Upper lobe of left lung (tissue), 6 donors: ENCODE measurements around the gene RAD50. TPM values are rescaled to one million over a fixed set of nuclear protein-coding genes. Genes with fewer than 3 reads are reported as not detected.
"Not testable (repeated sequence)": the region's sequence is repeated elsewhere in the genome, so short reads cannot be mapped to it uniquely, and the experiment has no call there.

ENCODE experiments used
- ATAC-seq, 2 donors: fragments of 200-7000 bp; cut with Tn5 transposase; one replicate each; pipeline ENCODE4 v1.9.1; 2022; ENCODE audit warnings: mild to moderate bottlenecking in 2 of 2, moderate library complexity in 2 of 2; ENCODE audit not compliant: low FRiP score in 2 of 2
- DNase-seq, 2 donors: peaks; one replicate each; pipeline ENCODE4 v3.0.0-alpha.2; 2019 to 2020
- H3K27ac ChIP-seq, 4 donors: fragments of 200-600 bp; sonication (generic); one replicate each; pipeline ENCODE4 v1.5.1; 2016 to 2019
- H3K27me3 ChIP-seq, 4 donors: fragments of 200-600 bp; sonication (generic); one replicate each; pipeline ENCODE4 v1.5.1; 2017 to 2019
- H3K36me3 ChIP-seq, 4 donors: fragments of 200-600 bp; sonication (generic); one replicate each; pipeline ENCODE4 v1.5.1; 2016 to 2019
- H3K4me1 ChIP-seq, 4 donors: fragments of 200-600 bp; sonication (generic); one replicate each; pipeline ENCODE4 v1.5.1; 2018 to 2019
- H3K4me3 ChIP-seq, 4 donors: fragments of 200-600 bp; sonication (generic); one replicate each; pipeline ENCODE4 v1.5.1; 2017 to 2019; ENCODE audit warnings: mild to moderate bottlenecking in 2 of 4, moderate library complexity in 1 of 4
- H3K9me3 ChIP-seq, 4 donors: fragments of 200-600 bp; sonication (generic); one replicate each; pipeline ENCODE4 v1.5.1; 2018 to 2019
- CTCF ChIP-seq, 6 experiments: fragments of 450-650 bp in 4 of 6; fragments of 200-600 bp in 2 of 6; sonication (generic) in 2 of 6; IDR thresholded peaks; one replicate each; pipeline ENCODE4 v1.5.1; 2016 to 2019; ENCODE audit warnings: antibody characterized with exemption in 6 of 6
- EP300 ChIP-seq, 4 donors: sonication (generic); formaldehyde crosslinking; IDR thresholded peaks; one replicate each; pipeline ENCODE4 v1.5.1; 2017; ENCODE audit warnings: antibody characterized with exemption in 4 of 4, control low read depth in 2 of 4
- POLR2A ChIP-seq, 4 donors: fragments of 450-650 bp; IDR thresholded peaks; one replicate each; pipeline ENCODE4 v1.5.1; 2016 to 2017; ENCODE audit warnings: antibody characterized with exemption in 4 of 4, mild to moderate bottlenecking in 2 of 4
- POLR2AphosphoS5 ChIP-seq, 2 donors: sonication (generic); formaldehyde crosslinking; IDR thresholded peaks; one replicate each; pipeline ENCODE4 v1.5.1; 2017; ENCODE audit warnings: antibody characterized with exemption in 2 of 2
- WGBS, 2 donors: methylation state at CpG; one replicate each; pipeline ENCODE4 v1.1.5; 2017 to 2018; 5-methylcytosine and 5-hydroxymethylcytosine counted together
- total RNA-seq, 6 donors: library from RNA; depleted of rRNA in 4 of 6; stranded (reverse); fragments of >200 nt in 4 of 6; gene quantifications; one replicate each; pipeline versions ENCODE4 v1.1.0 to v1.2.1, GENCODE V29; 2016 to 2021
- donor health status: DM: no; HTN: no; CAD: no; lungs with moderate emphysema.
- donor health status: DM: no; HTN: yes; CAD: no; lungs with severe emphysema.

RAD50 gene
- total RNA-seq, 6 donors from 2014 or later: 26.2 to 105 (median 33.3) TPM

- no peak for DNase-seq
- Histone ChIP-seq H3K4me3 (no peak overlapping the region), H3K27me3 (no peaks in the 10 kb centered on the region), H3K36me3 (no peaks in the 10 kb centered on the region), H3K27ac (no peak overlapping the region), H3K9me3 (no peaks in the 10 kb centered on the region), H3K4me1 (no peaks in the 10 kb centered on the region)
- WGBS, 2 donors: 72 to 90% methylated on average over 2 of the region's 2 CpGs
- TF ChIP-seq POLR2A (IDR thresholded peaks at IDR 0.05) (no peak), EP300 (IDR thresholded peaks at IDR 0.05) (no peak), POLR2AphosphoS5 (IDR thresholded peaks at IDR 0.05) (no peak), CTCF (IDR thresholded peaks at IDR 0.05) (no peak)
- no peak for ATAC-seq
Observed at GRCh38 chr5:132546108-132546507, 10.7 kb upstream of the RAD50 start.

GRCh38 chr5:132547269-132547668 is 9.5 kb upstream of the RAD50 start:
- Histone ChIP-seq H3K9me3 (no peaks in the 10 kb centered on the region), H3K4me1 (no peaks in the 10 kb centered on the region), H3K27ac (no peak overlapping the region), H3K27me3 (no peaks in the 10 kb centered on the region), H3K36me3 (no peaks in the 10 kb centered on the region), H3K4me3 (no peak overlapping the region)
- ATAC-seq (no peak), DNase-seq (no peak)
- TF ChIP-seq CTCF (IDR thresholded peaks at IDR 0.05) (no peak), POLR2A (IDR thresholded peaks at IDR 0.05) (no peak), POLR2AphosphoS5 (IDR thresholded peaks at IDR 0.05) (no peak), EP300 (IDR thresholded peaks at IDR 0.05) (no peak)
- 90 to 94% methylated on average over 2 of the region's 2 CpGs for WGBS, 2 donors

GRCh38 chr5:132548834-132549233 is 7.9 kb upstream of the RAD50 start:
- H3K27me3 ChIP-seq, H3K36me3 ChIP-seq, H3K4me3 ChIP-seq, H3K27ac ChIP-seq, H3K4me1 ChIP-seq, H3K9me3 ChIP-seq, ATAC-seq, DNase-seq: not testable (repeated sequence)
- WGBS, 2 donors: 90 to 91% methylated on average over 7 of the region's 7 CpGs

GRCh38 chr5:132549576-132549975 is 7.2 kb upstream of the RAD50 start:
- DNase-seq (no peak), ATAC-seq (no peak)
- WGBS, 2 donors: 83 to 84% methylated on average over 2 of the region's 2 CpGs
- Histone ChIP-seq H3K27ac (no peak overlapping the region), H3K27me3 (no peaks in the 10 kb centered on the region), H3K4me3 (no peak overlapping the region), H3K36me3 (no peaks in the 10 kb centered on the region), H3K4me1 (no peaks in the 10 kb centered on the region), H3K9me3 (no peaks in the 10 kb centered on the region)
- no peak for TF ChIP-seq CTCF (IDR thresholded peaks at IDR 0.05)
- no peak for TF ChIP-seq EP300 (IDR thresholded peaks at IDR 0.05)
- no peak for TF ChIP-seq POLR2AphosphoS5 (IDR thresholded peaks at IDR 0.05)
- TF ChIP-seq POLR2A (IDR thresholded peaks at IDR 0.05): no peak

GRCh38 chr5:132556153-132556762 is 519 bp upstream of the RAD50 start:
- no peaks in the 10 kb centered on the region for H3K9me3 ChIP-seq
- 64 to 65% methylated on average over 15 of the region's 15 CpGs for WGBS, 2 donors
- peak overlapping the region; percentile 31 to 77 (median 66) for H3K4me3 ChIP-seq
- H3K27ac ChIP-seq: peak overlapping the region; percentile 78 to 90 (median 88)
- peaks cover 7 to 18% (median 11%) of the 10 kb centered on the region in 4 donors for H3K4me1 ChIP-seq
- DNase-seq (no peak), ATAC-seq (peak in 1 of 2 donors; percentile 20)
- H3K36me3 ChIP-seq: peaks cover 0 to 19% (median 5%) of the 10 kb centered on the region in 4 donors
- TF ChIP-seq POLR2AphosphoS5 (IDR thresholded peaks at IDR 0.05) (no peak), CTCF (IDR thresholded peaks at IDR 0.05) (peak in 1 of 6 experiments; percentile 4)
- no peaks in the 10 kb centered on the region for H3K27me3 ChIP-seq
